ENCODE results near the gene TSSC4. TPM values are rescaled to one million over a fixed set of nuclear protein-coding genes. Genes with fewer than 3 reads are reported as not detected.
"Not testable (repeated sequence)": the region's sequence is repeated elsewhere in the genome, so short reads cannot be mapped to it uniquely, and the experiment has no call there.

TSSC4 gene
- total and polyA plus RNA-seq, 8 donors, result 9.4 to 147 (median 53.2) TPM

GRCh38 chr11:2357246-2357645 is 43.3 kb upstream of the TSSC4 start:
- WGBS, 5 donors, result 57 to 88% (median 73%) methylated on average over 5 to 8 of the region's 8 CpGs
- no peaks in the 10 kb centered on the region for H3K9me3 ChIP-seq
- no peak overlapping the region for H3K27ac ChIP-seq
- H3K36me3 ChIP-seq, result no peaks in the 10 kb centered on the region
- no peaks in the 10 kb centered on the region for H3K4me1 ChIP-seq
- no peak for DNase-seq
- intact Hi-C loops (cut with DNase I; ENCODE audit: low total_unique reads), result no loop called here
- no peaks in the 10 kb centered on the region for H3K27me3 ChIP-seq
- TF ChIP-seq EP300 (IDR thresholded peaks at IDR 0.05) (no peak), POLR2A (IDR thresholded peaks at IDR 0.05) (no peak), CTCF (IDR thresholded peaks at IDR 0.05) (no peak), POLR2AphosphoS5 (IDR thresholded peaks at IDR 0.05) (no peak)
- no peak overlapping the region for H3K4me3 ChIP-seq

- H3K27ac ChIP-seq; DNase-seq; intact Hi-C loops (cut with DNase I; ENCODE audit: low total_unique reads); H3K4me1 ChIP-seq; H3K36me3 ChIP-seq; H3K4me3 ChIP-seq; H3K9me3 ChIP-seq; H3K27me3 ChIP-seq: not testable (repeated sequence)
- 90 to 94% (median 93%) methylated on average over 10 to 13 of the region's 13 CpGs for WGBS, 5 donors
These were observed 42.9 kb upstream of the TSSC4 start for GRCh38 chr11:2357651-2358050.

GRCh38 chr11:2358754-2359442 is 41.7 kb upstream of the TSSC4 start:
- TF ChIP-seq CTCF (IDR thresholded peaks at IDR 0.05) (no peak), POLR2AphosphoS5 (IDR thresholded peaks at IDR 0.05) (no peak), POLR2A (IDR thresholded peaks at IDR 0.05) (no peak), EP300 (IDR thresholded peaks at IDR 0.05) (no peak)
- H3K27me3 ChIP-seq, result no peaks in the 10 kb centered on the region
- WGBS, 5 donors, result 89 to 94% (median 91%) methylated on average over 11 of the region's 11 CpGs
- no peak for DNase-seq
- H3K36me3 ChIP-seq, result no peaks in the 10 kb centered on the region
- no peaks in the 10 kb centered on the region for H3K9me3 ChIP-seq
- no peak overlapping the region for H3K27ac ChIP-seq
- H3K4me1 ChIP-seq, result no peaks in the 10 kb centered on the region
- intact Hi-C loops (cut with DNase I; ENCODE audit: low total_unique reads), result no loop called here
- H3K4me3 ChIP-seq, result no peak overlapping the region

- no peak overlapping the region for H3K4me3 ChIP-seq
- WGBS, 5 donors, result 89 to 96% (median 93%) methylated on average over 9 of the region's 9 CpGs
- intact Hi-C loops (cut with DNase I; ENCODE audit: low total_unique reads), result no loop called here
These were observed 41.0 kb upstream of the TSSC4 start for GRCh38 chr11:2359557-2359956.

More at GRCh38 chr11:2359557-2359956, 41.0 kb upstream of the TSSC4 start:
- DNase-seq, result no peak
- Histone ChIP-seq H3K36me3 (no peaks in the 10 kb centered on the region), H3K27me3 (no peaks in the 10 kb centered on the region), H3K9me3 (no peaks in the 10 kb centered on the region), H3K27ac (no peak overlapping the region), H3K4me1 (no peaks in the 10 kb centered on the region)
- TF ChIP-seq POLR2A (IDR thresholded peaks at IDR 0.05) (no peak), EP300 (IDR thresholded peaks at IDR 0.05) (no peak), CTCF (IDR thresholded peaks at IDR 0.05) (no peak)

Data from stomach (tissue), 9 donors.